ENCODE results near the gene KIAA1549.
"Not testable (repeated sequence)": the region's sequence is repeated elsewhere in the genome, so short reads cannot be mapped to it uniquely, and the experiment has no call there.

The KIAA1549 gene

DNA sequence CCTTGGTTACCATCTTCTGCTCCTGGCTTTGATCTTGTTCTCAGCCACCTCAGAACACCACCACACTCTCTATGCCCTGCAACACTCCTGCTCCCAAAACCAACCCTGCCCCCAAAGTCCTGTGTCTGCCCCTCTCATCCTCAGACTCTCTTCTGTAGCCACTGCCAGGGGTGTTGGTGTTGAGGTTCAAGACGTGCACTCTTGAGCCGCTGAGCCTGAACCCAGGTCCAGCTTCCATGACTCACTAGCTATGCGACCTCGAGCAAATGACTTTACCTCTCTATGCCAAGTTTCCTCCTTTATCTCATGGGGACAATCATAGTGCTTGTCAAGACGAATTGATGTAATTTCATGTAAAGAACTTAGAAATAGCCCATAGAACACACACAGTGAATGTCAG lies 182.4 kb downstream of the KIAA1549 start:
- no peak for ATAC-seq

DNA sequence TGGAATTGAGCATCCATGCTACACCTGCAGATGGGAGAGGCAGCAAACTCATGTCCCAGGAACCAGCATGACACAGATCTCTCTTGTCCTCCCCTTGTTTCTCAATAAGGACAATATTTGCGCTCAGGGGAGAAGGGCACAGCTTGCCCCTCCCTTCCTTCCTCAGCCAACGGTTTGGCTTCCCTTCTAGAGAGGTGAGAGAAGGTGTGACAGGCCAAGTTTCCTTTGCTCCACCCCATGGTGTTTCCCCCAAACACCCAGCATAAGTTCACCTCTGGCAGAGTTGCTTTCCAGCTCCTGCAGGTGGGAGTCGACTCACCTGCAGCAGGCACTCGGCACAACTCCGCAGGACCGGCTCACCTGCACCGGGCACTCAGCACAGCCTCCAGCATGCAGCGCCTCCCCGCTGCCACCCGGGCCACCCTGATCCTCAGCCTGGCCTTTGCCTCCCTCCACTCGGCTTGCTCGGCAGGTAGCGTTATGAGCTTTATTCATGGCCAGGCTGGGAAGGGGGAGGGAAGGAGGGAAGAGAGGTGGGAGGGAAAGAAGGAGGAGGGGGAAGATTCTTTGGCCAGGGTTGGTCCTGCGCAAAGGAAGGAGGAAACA lies 183.4 kb downstream of the KIAA1549 start, which contains the start of the genes ATP6V0A4 and TMEM213:
Gene ATP6V0A4, minus strand, starts transcription at position 482 of the 606 bp plus-strand sequence. CDS start 26,949 bp downstream, outside the sequence.
Gene TMEM213, plus strand, starts transcription at position 280 of the 606 bp plus-strand sequence. Its CDS starts 111 bp downstream, at position 391.
- ATAC-seq: no peak

DNA sequence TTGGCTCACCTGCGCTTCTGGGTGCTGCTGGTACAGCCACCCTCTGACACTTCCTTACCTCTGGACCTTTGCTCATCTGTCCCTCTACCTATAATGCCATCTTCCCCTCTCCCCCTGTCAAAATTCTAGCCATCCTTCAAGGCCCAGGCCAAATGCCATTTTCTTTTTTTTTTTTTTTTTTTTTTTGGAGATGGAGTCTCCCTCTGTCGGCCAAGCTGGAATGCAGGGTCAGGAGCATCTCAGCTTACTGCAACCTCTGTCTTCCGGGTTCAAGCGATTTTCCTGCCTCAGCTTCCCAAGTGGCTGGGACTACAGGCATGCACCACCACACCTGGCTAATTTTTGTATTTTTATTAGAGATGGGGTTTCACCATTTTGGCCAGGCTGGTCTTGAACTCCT lies 184.1 kb downstream of the KIAA1549 start:
- not testable (repeated sequence) for ATAC-seq

DNA sequence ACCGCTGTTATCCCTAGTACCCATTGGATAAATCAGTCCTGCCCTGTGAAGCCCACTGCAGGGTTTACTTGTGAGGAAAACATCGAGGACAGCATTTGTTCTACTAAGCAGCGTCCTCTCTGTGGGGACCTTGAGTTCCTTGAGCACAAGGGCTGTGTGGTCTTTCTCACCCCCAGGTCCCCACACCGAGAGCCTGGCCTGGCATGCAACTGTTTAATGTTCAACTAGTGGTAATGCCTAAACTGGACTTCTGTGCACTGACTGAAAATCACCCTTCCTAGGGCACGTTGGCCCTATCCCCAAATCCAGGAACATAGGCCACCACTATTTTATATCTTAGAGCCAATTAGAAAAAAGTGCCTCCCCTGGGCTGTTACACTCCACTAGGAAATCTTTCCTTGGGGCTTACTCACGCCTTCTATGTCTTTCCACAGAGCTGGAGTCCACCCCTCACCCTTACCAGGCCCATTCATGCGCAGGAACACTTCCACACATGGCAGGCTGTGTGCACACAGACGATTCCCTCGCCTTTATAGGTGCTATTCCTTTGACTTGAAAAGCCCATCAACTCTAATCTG lies 185.1 kb downstream of the KIAA1549 start:
- no peak for ATAC-seq

DNA sequence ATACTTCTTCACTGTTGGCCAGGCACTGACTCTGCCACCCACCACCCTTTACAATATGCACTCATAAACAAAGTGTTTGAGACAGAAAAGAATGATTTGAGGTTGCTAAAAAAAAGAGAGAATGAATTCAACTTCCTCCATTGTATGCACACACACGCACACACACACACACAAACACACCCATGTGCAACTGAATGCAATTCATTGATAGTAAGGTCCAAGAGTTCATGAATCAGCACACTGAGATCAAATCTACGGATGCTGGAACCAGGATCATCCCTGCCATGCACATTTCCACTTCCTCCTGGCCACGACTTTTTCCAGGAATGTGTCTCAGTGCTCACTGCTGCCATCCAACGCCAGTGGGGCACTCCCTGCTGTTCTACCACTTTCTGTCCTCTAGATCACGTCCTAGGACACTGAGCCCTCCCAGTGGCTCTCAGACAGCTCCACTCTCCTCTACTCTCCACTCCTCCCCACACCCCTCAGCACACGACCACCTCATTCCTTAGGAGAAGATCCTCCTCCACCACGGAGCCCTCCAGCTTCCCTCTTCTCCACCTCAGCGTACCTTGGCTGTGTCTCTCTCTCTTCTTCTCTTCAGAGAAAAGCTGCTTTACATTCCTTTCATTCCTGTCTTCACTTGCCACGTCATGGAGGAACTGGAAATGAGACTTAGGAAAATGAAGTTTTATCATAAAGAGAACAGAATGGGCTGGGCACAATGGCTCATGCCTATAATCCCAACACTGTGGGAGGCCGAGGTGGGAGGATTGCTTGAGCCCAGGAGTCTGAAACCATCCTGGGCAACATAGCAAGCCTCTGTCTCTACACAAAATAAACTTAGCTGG lies 195.4 kb downstream of the KIAA1549 start:
- ATAC-seq: no peak

DNA sequence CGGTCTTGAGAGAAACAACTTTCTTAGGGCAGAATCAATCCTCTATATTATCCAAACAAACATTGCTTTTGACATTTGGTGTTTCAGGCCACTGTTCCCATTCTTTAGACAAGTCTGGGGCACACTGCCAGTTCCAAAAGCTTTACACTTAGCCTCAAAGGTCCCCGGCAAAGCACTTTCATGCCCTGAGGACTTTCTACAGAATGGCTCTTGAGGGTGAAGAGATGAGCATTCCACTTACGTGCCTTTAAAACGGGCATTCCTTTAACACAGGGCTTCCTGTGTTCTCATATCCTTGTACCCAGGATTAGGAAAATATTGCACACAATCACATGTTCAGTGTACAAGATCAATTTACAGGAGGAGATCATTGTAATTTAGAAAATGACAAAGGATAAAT lies 196.5 kb downstream of the KIAA1549 start:
- no peak for ATAC-seq
